Renal pelvis (tissue), 4 donors: ENCODE measurements around the gene NAT9. TPM values are rescaled to one million over a fixed set of nuclear protein-coding genes. Genes with fewer than 3 reads are reported as not detected.

Experiments
- DNase-seq: peaks from one replicate; pipeline ENCODE4 v3.0.0-alpha.2; 2013
- polyA plus RNA-seq, 3 donors: library from polyadenylated mRNA; unstranded; fragments of 120-200 nt; gene quantifications; one replicate each; pipeline ENCODE4 v1.2.1, GENCODE V29; 2013; ENCODE audit not compliant: insufficient read length in 3 of 3

Gene NAT9
- polyA plus RNA-seq, 3 donors: 45.1 to 54.0 (median 54.0) TPM

DNA sequence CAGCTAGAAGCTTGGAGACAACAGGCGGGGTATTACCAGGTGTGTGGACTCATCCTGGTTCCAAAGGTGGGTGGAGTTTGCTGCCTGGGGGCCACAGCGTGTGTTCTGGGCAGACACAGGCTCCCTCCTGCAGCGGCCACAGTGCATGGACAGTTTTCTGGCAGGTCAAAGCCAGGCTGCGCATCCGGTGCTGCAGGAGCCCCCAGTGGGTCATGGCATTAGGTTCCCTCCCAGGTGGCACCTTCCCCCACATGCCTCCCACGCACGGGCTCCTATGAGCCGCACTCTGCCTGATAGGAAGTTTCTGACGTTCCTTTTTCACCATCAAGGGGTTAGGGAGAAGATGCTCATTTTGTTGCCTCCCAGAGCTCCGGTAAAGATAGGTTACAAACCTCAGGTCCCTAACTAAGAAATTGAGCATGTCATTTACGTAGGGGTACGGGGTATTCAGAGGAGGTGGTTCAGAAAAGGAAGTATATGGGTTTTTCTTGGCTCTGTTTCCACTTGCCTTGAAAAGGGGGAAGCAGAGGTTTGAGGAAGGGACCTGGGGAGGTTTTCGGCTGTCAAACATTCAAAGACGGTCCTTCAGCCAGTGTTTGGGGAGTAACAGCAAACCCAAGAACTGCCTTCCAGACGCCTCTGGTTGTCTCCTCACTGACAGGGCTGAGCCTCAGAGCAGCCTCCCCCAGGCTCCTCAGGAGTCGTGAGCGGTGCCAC lies 32.7 kb upstream of the NAT9 start:
- no peak for DNase-seq

DNA sequence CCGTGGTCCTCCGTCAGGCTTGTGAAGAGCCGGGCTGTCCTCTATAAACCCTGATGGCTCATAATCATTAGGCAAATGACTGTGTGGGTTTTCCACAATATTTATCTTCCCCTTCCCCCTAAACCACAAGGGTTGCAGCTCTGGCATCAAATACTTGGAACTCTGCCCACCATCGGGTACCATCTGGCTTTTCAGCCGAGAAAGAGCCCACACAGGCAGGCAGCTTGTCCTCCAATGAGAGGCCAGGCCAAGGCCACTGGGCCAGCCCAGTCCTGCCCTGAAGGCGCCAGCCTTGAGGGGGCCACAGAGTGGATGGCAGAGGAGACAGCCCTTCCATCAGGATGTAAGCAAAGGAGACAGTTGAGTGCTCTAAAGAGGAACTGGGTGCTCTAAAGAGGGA lies 31.8 kb upstream of the NAT9 start:
- DNase-seq: no peak

DNA sequence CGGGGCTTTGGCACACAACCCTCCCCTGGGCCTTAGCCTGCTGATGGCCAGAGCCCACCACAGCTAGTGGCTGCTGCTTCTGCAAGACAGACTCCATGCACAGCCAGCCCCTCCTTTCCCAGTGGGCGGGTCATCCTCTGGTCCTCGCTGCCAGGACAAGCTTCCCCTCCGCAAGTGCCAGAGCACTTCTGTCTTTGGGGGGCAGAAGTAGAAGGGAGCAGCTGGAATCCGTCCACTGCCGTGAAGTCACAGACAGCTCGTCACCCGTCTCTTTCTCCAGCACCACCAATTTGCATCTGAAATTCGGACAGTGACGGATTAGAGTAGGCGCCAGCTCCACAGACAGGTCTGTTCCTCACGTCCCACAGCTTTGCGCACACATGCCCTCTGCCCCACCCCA lies 31.3 kb upstream of the NAT9 start:
- DNase-seq: no peak

DNA sequence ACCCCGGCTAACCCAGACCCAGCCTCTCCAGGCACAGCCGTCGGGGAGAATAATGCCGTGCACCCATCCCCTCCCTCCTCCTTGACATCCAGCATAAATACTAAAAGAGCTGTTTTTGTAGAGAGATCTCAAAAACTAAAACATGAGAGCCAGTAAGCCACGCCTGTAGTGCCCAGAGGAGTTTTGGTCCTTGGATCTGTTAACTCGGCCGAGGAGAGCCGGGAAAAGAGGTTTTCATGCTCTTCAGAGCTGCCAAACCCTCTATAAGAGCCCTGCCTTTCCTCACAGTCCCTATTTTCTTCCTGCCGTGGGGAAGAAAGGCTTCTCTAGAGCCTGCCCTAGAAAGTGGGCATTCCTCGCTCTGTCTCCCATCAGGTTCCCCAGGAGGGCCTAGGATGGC lies 30.2 kb upstream of the NAT9 start:
- no peak for DNase-seq

DNA sequence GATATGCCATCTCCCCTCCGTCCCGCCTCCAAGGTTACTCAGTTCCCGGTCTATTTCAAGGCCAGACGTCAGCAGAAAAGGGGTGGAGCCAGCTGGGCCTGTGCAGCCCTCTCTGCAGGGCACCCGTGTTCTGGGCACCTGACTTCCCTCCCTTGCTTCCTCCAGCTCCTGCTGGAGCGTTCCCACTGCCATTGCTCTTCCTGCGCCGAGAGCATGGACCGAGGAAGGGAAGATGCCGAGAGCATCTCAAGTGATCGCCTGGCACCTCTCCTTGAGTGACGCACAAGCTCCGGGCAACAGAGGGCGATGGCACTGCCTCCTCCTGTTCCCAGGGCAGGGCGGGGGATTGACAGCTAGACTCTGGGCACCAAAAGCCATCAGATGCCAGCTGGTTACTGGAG lies 29.4 kb upstream of the NAT9 start:
- no peak for DNase-seq

DNA sequence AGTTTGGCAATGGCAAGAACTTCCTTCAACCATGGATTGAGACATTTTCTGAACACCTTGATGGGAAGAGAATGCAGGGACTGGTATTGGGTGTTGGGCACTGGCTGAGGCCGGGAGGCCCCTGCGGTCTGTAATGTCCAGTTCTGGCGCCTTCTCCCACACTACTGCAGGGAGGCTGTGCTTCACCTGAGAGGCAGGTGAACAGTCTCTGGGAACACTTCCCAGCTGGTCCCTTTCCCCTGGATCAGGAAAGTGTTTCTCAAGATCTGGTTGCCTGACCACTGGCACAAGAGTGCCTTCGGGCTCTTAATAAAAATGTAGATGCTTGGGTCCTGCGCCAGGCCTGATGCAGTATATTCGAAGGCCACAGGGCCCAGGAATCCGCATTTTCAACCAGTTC lies 28.5 kb upstream of the NAT9 start:
- no peak for DNase-seq

DNA sequence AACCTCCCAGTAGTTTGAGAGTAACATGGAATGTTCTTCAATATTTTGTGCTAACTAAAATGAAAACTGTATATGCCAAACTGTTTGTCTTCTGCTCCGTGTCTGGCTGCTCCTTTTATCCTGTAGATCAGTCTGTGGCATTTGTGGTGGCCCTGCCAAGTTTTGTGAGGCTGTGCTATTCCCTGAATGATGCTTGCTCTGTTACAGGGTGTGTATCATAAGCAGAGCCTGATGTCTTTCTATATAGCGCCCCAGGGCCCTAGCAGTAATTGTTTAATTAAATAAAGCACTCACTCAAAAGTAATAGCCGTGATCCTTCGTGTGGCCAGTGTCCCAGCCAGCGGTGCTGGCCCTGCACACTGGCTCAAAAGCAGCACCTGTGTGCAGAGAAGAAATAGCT lies 27.8 kb upstream of the NAT9 start:
- DNase-seq: no peak

DNA sequence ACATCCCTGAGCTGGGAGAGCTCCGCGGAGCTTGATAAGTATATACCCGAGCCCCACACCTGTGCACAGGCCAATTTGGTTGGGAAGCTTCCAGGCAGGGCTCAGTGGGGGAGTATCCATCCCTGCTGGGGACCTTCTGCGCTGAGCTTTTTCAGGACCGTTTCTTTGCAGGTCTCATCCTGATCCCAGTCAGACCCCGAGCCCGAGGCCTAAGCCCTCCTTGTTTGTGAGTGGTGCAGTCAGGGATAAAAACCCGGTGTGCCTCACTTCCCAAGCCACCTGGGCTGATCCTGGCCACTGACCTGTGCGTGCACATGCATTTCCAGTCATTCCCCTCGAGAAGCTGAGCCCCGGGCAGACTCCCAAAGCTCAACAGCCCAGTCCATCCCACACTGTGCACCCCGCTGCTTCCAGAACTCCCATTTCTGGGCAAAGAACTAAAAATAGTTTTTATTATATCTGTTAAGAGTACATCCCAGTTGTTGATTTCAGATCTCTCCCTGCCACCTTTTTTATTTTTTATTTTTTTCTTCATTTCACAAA lies 27.3 kb upstream of the NAT9 start:
- DNase-seq: no peak

DNA sequence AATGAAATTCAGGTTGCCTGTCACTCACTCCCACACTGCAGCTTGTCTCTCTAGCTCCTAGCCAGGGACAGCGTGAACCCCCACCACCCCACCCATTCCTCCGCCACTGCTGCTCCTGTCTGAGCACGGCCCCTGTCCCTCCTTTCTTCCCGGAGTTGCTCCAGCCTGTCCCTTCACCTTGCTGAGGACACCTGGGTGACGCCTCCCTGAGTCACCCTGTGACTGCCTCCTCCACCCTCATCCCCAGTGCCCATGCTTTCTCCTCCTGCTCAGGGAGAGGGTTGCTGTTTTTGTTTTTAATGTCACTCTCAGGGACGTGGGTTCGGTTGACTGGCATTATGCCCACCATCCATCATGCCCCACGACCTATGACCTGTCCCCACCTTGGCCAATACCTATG lies 25.8 kb upstream of the NAT9 start:
- DNase-seq: no peak

DNA sequence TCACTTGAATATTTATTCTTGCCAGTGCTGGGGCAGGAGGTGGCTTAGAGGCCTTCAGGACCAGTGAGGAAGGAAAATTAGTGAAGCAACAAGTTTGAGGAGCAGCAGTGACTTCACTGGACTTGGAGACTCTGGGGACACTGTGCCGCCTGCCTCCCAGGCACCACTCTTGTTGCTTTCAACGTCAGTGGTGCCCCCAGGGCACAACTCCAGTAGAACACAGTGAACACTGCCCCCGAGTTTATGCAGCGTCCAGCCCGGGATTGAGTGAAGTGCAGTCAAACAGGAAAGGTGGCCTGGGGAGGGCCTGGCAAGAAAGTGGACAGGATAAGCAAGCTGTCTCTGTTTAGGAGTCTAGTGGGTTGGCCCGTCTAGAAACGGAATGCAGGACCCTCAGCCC lies 24.4 kb upstream of the NAT9 start:
- DNase-seq: no peak

DNA sequence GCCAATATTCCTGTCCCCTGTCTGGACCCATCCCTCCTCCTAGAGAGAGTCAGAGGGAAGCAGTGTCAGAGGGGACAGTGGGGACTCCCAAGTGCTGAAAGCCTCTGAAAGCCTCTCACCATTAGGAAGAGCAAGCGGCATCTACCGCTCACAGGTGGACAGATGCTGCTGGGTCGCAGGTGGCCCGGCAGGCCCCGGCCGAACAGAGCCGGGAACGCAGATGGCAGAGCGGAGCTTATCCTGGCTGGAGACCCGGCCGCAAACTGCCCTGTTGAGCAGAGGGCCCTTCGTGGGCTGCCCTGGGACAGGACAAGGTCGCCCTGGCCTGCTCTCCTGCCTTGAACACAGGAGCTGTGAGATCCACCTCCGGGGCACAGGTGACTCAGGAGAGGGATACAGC lies 23.0 kb upstream of the NAT9 start:
- DNase-seq: no peak

DNA sequence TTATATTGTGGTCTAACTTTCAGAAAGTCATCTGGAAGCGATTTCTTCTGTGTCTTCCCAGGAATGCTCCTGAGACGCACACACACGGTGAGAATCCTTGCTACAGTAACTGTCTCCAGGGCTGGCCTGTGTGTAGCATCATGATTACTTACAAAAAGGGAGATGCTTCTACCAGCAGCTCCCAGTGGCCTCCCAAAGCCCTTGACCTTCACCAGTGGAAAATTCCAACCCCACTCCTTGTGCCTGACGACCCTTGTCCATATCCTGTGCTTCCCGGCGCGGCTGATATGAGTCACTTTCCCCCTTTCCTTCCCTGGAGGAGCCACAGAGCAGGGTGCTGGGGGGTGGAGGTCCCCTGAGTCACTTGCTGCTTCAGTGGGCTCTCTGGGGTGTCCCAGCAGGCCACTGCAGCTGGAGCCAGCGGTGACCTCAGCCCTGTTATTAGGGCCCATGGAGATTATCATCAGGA lies 22.1 kb upstream of the NAT9 start:
- DNase-seq: no peak

DNA sequence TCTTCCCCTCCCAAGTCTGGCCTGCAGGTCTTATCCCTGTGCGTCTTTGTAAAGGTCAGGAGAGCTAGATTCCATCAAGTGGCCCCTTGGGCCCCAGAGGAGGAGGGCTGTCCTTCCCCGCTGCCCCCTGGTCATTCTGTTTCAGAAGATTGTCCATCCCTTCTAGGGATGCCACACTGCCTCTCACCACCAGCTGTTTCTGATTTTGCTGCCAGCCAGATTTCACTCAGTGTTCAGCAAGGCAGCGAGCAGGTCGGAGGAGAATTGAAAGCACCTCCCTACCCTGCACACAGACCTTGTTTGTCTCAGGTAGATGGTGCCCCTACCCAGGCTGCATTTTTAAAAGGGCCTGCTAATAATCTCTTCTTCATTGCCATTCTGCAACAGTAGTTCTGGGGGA lies 21.7 kb upstream of the NAT9 start:
- no peak for DNase-seq

DNA sequence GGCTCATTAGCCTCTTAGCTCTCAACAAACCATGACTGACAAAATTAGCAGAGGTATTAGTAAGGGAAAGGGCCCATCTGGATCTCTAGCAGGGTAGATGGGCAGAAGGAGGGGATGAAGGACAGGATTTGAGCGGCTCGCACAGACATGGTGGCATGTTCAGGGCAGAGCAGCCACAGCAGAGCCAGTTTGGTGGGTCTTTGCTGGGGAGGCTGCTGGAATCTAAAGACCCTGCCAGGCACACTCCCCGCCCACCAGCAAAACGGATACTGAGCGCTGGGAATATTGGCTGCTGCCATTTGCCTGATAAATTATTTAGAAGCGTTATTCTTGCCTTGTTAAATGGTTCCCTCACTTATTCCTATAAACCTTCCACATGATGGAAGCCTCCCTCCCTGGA lies 20.7 kb upstream of the NAT9 start:
- DNase-seq: no peak

DNA sequence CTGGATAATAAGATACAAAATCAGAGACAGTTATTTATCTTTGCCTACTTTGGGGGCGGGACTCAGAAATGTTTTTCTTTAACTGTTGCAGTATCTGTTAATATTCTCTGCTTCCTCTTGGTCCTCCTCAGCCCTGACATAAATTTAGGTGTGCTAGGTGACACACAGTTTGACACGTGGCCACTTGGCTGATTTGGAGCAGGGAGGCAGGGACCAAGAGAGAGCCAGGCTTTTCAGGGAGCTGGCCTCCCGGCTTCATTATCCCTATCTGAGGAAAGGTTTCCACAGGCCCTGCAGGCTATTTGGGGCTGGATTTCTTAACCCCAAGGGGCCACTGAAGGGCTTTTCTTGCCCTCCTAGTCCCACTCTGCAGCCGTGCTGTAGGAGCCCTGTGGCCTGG lies 20.1 kb upstream of the NAT9 start:
- no peak for DNase-seq

DNA sequence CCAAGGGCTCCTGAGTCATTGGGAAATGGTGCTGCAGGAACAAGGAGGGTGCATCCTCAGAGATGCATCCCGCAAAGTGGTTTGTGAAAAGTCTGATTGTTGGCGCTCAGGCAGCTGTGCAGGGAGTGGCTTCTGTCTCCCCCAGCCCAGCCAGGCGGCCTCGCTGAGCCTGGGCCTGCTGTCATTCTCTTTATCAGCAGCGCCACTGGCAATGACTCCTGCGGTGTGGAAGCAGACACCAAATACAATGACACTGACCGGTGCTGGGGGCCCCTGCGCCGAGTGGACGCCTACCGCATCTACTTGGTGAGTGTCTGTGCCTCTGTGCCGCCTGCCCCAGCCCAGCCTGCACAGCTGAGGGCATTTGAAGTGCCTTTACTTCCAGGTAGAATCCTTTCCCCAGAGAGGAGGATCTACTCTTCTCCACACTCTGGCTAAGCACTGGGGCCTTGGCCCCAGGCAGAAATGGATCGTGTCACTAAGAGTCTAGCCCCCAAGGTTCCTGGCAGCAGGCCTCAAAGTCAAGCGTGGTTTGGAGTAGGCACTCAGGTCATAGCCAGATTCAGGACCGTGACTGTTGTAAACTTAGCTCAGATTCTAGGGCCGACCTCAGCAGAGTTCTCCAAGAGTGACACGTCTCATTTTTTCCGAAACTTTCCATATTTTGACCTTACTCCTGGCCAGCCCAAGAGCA lies 19.3 kb upstream of the NAT9 start:
- no peak for DNase-seq

DNA sequence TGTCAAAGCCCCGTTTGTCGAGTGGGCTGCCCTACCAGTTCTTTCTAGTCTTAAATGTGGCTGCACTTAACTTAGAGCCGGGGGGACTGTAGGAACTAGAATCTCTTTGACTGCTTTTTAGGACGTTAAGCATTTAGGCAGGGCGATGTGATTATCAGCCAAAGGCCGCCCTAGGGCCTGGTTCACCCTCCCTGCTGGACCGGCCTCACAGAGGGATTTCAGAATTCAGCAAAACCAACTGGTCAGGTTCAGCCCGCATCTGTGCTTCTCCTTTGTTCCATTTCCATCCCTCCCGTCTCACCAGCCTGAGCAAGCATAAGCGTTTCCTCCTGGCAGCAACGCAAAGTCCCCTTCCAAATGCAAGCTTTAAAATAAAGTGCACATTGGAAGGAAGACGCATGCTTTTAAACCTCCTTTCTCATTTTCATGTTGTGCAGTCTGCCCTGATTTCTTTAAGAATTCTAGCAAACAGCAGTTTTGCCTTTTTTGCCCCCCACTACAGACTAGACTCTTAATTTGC lies 16.5 kb upstream of the NAT9 start:
- no peak for DNase-seq

DNA sequence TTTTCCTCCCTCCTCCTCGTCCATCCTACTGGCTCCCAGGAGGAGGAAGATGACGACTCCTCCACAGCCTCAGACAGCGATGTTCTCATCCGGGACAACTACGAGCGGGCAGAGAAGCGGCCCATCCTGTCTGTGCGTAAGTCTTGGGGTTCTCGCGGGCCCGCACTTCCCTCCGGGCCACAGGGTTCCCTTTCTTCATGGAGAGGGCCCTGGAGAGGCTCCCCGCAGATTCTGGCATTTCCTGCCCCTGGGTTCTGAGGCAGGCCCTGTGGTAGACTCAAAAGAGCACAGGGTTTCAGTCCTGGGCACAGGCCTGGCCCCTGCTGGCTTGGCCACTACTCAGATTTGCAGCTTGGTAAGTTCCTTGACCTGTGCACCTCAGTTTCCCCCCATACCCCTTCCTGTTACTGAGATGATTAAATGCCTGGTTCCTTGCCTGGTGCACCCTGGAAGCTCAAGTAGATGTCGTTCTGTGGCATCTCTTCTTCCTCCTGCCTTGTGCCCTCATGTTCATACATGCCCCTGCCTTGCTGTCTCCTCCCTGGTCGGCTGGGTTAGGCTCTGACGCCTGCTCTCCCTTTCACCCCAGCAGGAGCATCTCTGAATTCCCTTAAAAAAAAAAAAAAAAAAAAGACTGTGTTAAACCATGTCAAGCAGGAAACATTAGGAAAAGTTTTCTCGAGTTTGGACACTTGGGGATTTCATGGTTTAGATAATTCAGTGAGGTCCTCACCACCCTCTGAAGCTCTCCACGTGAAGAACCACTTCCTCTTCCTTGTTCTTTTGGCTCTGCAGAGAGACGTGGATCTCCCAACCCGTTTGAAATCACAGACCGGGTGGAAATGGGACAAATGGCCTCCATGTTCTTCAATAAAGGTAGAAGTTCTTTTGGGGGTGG lies 14.3 kb upstream of the NAT9 start:
- no peak for DNase-seq

DNA sequence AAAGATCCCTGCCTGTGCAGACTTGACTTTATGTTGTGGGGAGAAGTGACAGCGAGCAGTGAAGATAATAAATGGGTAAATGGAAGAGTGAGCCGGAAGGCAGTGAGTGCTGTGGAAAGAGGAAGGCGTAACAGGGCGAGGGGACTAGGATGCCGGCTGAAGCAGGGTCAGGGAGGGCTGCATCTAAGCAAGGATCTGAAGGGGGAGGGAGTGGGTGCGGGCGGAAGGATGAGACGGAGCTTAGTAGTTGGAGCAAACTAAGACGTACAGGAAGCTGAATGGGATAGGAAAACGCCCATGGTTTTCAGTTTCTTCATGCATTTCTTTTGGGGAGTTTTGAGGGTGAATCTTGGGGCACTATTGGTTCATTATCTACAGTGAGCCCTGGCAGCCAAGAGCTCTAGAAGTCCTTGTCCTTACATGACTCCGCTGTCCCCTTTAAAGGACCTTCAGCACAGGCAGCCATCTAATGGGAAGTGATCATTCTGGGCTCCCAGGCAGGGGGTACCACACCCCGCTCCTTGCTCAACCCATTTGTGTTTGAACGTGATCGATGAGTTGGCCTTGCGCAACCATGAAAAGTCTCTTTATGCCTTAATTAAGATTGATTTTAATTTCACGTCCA lies 10.4 kb upstream of the NAT9 start:
- DNase-seq: no peak

DNA sequence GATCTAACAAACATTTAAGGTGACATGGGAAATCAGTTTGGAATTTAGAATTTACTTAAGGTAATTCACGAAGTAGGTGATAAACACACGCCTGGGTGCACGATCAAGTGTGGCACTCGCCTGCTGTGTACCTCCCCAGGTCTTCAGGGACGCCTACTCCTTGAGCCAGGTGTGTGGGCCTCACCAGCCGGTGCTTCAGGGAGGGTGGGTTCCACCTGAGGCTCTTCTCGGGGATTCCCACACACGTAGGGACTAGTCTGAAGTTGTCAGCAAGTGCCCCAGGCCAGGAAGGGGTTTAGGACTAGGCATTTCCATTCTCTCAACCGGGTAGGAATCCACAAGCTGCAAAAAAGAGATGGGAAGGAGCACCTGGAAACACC lies 9.8 kb upstream of the NAT9 start:
- no peak for DNase-seq

DNA sequence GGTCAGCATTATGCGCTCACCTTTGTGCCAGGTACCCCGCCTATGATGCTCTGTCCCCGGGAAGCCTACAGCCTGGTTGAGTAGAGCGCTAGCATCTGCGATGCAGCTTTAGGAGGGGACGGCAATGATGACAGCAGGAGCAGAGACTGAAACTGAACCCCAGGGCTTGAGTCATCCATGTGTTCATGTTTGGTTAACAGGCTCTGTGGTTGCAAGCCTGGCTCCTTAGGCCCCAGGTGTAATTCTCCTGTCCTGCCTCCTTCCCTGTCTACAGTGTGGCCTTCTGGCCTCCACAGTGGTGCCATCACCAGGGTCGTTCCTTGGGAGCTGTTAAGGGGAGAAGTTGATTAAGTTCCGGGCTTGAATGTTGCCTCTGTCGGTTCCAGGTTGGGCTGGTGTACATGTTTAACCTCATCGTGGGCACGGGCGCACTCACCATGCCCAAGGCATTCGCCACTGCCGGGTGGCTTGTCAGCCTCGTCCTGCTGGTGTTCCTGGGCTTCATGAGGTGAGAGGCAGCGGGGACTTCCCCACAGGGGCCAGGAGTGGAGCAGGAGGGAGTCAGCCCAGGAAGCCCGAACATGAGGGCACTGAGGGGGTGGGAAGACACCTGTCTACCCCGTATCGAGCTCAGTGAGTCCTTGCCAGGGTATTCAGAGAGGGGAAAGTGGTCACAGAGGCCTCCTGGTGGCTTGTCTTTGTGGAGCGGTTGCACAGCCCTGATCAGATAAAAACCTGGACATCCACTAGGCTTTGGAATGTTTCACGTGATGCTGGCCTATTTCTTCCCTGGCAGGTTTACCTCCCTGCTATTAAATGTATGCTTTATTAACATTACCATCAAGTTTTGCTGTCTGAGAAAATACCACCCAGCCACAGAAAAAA lies 9.2 kb upstream of the NAT9 start:
- no peak for DNase-seq
